RKO (cell line): Measurements from ENCODE around the gene FKBP5.
"Not testable (repeated sequence)": the region's sequence is repeated elsewhere in the genome, so short reads cannot be mapped to it uniquely, and the experiment has no call there.

Experiments
- DNase-seq: peaks from one replicate; pipeline ENCODE4 v3.0.0-alpha.2; 2016; ENCODE audit warnings: low spot score

Gene FKBP5

DNA sequence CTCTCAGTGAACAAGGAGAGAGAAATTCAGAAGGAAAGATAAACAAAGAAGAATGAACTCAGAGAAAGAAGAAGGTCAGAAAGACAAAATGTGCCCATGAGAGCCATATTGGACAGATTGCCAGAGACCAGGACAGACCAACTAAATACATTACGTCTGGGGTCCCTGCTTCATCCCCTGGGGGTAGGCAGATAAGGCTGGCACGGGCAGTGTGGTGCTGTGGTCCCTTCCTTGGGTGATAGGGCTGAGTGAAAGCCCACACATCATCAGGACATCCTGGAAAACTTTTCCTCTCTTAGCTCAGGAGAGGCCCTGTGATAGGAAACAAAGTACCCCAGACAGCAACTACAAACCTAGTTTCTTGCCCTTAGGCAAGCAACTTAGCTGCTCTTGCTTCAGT lies 34.9 kb upstream of the FKBP5 start:
- DNase-seq = no peak

GRCh38 chr6:35722121-35722761 lies 33.5 kb upstream of the FKBP5 start:
- DNase-seq = no peak

DNA sequence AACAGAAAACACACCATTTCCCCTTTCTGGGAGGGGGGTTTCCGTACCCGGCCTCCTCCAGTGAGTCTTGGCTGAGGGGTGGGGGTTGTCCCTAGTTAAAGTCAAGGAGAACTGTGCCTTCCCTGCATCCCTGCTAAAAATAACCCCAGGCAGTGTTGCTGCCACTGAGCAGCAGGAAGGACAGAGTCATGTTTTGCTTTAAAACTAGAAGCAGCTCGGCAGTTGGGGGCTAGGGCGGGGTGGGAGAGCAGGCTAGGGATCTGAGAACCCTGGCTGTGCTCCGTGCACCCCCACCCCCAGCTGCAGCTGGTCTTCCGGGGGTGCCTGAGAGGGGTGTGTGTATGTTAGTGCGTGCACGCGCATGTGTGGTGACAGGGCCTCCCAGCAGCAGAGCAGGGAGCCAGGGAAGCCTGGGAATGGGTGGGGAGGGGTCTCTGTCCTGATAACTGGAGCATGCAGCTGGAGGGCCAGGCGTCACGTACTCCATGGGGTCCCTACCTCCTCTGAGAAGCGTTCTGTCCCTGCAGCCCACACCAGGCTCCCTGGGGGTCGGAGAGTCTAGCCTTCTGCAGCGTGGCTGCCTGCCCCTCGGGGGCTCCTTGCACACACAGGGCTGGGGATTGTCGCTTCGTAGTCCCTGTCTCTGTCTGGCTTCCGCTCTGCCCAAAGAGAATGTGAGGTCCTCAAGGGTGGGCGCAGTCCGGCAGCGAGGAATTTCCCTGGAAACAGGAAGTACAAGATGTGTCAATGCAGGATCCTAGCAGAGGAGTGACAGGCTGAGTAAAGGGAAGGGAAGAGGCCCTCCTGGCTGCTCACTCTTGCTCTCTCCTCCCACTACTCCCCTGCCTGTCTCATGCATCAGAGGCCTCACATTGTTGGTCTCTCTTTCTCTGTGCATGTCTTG lies 31.4 kb upstream of the FKBP5 start:
- no peak for DNase-seq

GRCh38 chr6:35719404-35719829 lies 30.7 kb upstream of the FKBP5 start:
- DNase-seq = no peak

DNA sequence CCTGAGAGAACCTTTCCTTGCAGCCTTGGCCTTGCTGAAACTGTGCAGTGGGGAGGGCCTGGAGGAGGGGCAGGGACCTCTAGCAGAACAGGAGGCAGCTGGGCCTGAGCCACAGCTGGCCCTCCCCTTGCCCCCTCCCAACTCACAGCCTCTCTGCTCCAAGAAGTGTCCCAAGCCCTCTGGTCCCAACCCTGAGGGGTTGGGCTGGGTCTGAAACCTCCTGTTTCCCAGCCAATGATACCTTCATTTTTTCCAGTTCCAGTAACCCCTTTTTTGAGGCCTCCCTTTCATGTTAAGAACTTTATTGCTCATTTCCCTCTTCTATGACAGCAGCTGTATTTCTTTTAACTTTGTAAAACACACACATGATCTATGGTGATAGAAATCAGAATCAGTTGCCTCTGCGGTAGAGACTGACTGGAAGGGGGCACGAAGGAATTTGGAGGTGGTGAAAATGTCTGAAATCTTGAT lies 30.2 kb upstream of the FKBP5 start:
- DNase-seq = no peak

DNA sequence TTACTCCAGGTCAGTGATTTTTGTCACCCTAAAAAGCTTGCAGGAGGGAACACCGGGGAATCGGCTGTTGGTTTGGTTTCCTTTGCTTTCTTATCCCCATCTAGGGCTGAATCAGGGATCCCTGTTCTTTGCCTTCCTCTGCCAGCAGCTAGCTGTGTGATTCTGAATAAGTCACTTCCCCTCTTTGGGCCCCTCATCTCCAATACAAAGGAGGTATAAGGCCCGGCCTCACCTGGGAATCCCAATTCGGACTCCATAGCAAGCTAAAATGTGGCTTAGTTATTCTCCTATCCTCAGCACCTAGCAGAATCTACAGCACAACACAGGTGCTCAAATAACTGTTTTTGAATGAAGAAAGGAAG lies 29.6 kb upstream of the FKBP5 start:
- DNase-seq = no peak

- DNase-seq = no peak
These were observed 29.0 kb upstream of the FKBP5 start for GRCh38 chr6:35717449-35718374.

GRCh38 chr6:35716798-35717197 lies 28.1 kb upstream of the FKBP5 start:
- no peak for DNase-seq

- no peak for DNase-seq
These were observed 24.5 kb upstream of the FKBP5 start for GRCh38 chr6:35713006-35713767.

DNA sequence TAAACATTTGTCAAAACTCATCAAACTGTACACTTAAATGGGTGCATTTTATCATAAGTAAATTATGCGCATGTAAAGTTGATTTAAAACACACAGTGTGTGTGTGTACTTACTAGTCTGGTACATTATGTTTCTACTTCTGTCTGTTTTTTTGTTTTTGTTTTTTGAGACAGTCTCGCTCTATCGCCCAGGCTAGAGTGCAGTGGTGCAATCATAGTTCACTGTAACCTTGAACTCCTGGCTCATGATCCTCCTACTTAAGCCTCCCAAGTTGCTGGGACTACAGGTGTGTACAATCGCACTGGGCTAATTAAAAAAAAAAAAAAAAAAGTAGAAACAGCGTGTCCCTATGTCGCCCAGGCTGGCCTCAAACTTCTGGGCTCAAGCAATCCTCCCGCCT lies 23.0 kb upstream of the FKBP5 start:
- DNase-seq = no peak

- no peak for DNase-seq
These were observed 21.6 kb upstream of the FKBP5 start for GRCh38 chr6:35710241-35710847.

GRCh38 chr6:35708585-35708984 lies 19.9 kb upstream of the FKBP5 start:
- DNase-seq = no peak

GRCh38 chr6:35707714-35708407 lies 19.1 kb upstream of the FKBP5 start:
- DNase-seq = no peak

DNA sequence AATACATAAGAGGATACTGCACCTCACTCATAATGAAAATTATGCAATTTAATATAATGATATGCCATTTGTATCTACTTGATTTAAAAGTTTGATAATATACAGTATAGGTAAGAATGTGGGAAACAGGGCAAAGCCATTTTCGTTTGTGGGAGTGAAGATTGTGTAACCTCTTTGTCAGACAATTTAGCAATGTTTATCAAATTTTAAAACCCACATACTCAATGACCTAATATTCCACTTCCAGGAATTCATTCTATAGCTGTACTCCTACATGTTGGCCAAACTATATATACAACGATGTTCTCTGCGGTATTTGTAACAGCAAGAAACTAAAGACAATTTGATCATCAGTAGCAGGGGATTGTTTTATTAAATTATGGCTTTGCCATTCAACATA lies 17.8 kb upstream of the FKBP5 start:
- DNase-seq = no peak

GRCh38 chr6:35703554-35703953 lies 14.8 kb upstream of the FKBP5 start:
- no peak for DNase-seq

DNA sequence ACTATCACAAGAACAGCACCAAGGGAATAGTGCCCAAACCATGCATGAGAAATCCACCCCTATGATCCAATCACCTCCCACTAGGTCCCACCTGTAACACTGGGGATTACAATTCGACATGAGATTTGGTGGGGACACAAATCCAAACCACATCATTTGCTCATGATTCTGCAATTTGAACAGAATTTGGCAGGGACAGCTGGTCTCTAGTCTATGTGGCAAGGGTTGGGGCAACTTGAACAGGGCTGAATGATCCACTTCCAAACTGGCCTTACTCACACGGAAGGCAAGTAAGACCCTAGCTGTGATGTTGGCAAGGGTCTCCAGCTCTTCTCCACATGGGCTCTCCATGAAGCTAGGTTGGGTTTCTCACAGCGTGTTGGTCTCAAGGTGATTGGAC lies 10.1 kb upstream of the FKBP5 start:
- DNase-seq = no peak

DNA sequence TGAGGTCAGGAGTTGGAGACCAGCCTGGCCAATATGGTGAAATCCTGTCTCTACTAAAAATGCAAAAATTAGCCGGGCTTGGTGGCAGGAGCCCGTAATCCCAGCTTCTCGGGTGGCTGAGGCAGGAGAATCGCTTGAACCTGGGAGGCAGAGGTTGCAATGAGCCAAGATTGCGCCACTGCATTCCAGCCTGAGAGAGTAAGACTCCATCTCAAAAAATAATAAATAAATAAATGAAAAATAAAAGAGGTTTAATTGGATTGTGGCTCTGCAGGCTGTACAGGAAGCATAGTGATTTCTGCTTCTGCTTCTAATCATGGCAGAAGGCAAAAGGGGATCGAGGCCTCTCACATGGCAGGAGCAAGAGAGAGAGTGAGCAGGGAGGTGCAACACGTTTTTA lies 9.7 kb upstream of the FKBP5 start:
- DNase-seq = not testable (repeated sequence)

DNA sequence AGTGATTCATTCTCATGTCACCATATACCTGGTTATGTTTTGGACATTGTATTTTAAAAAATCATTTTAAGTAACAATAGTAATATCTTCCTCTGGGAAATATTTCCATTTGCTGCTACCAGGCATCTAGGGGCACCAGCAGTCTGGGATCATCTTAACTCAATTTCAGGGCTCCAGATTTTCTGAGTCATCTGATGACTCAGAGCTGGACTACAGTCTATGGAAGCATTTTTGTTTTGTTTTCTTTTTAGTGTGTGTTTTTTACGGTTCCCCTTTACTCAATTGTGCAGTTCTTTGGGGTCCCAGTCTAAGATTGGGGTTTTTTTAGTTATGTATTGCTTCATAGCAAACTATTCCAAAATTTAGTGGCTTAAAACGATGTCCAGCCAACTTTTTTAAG lies 5.7 kb upstream of the FKBP5 start:
- peak; percentile 78 for DNase-seq

GRCh38 chr6:35691027-35691824 lies 2.5 kb upstream of the FKBP5 start:
- no peak for DNase-seq

DNA sequence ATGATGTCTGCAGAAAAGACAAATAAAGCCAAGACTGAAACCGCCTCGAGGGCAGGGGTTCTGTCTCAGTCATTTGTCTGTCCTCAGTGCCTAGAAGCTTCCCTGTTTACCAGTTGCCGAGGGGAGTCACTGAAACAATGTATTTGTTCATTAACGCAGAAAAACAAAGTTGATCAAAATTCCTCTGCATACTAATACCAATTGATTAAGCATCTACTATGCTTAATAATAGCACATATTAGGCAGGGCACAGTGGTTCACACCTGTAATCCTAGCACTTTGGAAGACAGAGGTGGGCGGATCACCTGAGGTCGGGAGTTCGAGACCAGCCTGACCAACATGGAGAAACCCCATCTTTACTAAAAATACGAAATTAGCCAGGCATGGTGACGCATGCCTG lies 1.8 kb upstream of the FKBP5 start:
- DNase-seq = no peak
